ENCODE results near the gene PRR7. TPM values are rescaled to one million over a fixed set of nuclear protein-coding genes. Genes with fewer than 3 reads are reported as not detected.
A peak's percentile ranks its signal among the peaks of the same experiment; 100 is the strongest.

Gene PRR7
- total RNA-seq, 1 donor from 2014 or later: 18.1 TPM

DNA sequence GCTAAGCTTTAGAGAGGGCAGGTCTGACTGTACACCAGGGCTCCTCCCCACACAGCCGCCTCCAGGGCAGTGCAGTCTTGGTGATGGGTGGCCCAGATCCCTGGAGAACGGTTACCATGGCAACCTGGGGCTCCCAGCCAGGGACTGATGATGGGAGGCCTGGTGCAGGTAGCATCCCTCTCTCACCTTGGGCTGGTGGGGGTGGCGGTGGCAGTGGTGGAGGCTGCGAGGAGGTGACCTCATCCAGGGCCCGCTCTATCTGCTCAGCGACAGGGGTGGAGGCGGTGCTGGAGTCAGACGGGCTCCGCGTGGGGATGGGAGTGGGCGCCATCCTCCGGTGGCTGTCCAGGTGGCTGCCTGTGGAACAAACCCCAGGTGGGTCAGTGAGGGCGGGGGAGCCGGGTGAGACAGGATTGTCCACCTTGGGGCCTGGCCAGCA is 12.3 kb downstream of the PRR7 start:
- DNase-seq (ENCODE audit: low spot score in 2 of 2): no peak
- peaks cover 18 to 20% of the 10 kb centered on the region in 2 donors for H3K4me1 ChIP-seq
- intact Hi-C loops (cut with DNase I): loop anchor here (10.0 kb wide), 1 partner anchor 344 kb away; no protein-coding TSS in a partner anchor

GRCh38 chr5:177459357-177459756 is 12.7 kb downstream of the PRR7 start:
- no peak overlapping the region for H3K4me3 ChIP-seq
- no peaks in the 10 kb centered on the region for H3K27me3 ChIP-seq
- H3K36me3 ChIP-seq: peaks cover 14 to 29% of the 10 kb centered on the region in 2 donors
- DNase-seq (ENCODE audit: low spot score in 2 of 2): no peak
- H3K9me3 ChIP-seq: no peaks in the 10 kb centered on the region
- no peak for TF ChIP-seq CTCF (IDR thresholded peaks at IDR 0.05)
- intact Hi-C loops (cut with DNase I): loop anchor here (10.0 kb wide), 1 partner anchor 345 kb away; no protein-coding TSS in a partner anchor
- H3K4me1 ChIP-seq: peaks cover 18% of the 10 kb centered on the region in 2 donors
- H3K27ac ChIP-seq: no peak overlapping the region

More for the DNA sequence above, 12.3 kb downstream of the PRR7 start:
- Histone ChIP-seq H3K4me3 (no peak overlapping the region), H3K9me3 (no peaks in the 10 kb centered on the region), H3K27me3 (no peaks in the 10 kb centered on the region), H3K27ac (no peak overlapping the region), H3K36me3 (peaks cover 14 to 29% of the 10 kb centered on the region in 2 donors)
- no peak for TF ChIP-seq CTCF (IDR thresholded peaks at IDR 0.05)

- intact Hi-C loops (cut with DNase I): loop anchor here (10.0 kb wide), 1 partner anchor 345 kb away; no protein-coding TSS in a partner anchor
- no peak overlapping the region for H3K27ac ChIP-seq
These were observed 13.4 kb downstream of the PRR7 start for GRCh38 chr5:177459819-177460628.

GRCh38 chr5:177462021-177462670 is 15.5 kb downstream of the PRR7 start:
- no peak for TF ChIP-seq CTCF (IDR thresholded peaks at IDR 0.05)
- no peaks in the 10 kb centered on the region for H3K27me3 ChIP-seq
- H3K9me3 ChIP-seq: no peaks in the 10 kb centered on the region
- no peak overlapping the region for H3K4me3 ChIP-seq
- no peak for DNase-seq (ENCODE audit: low spot score in 2 of 2)
- H3K36me3 ChIP-seq: peaks cover 34 to 50% of the 10 kb centered on the region in 2 donors
- peaks cover 2 to 6% of the 10 kb centered on the region in 2 donors for H3K4me1 ChIP-seq
- intact Hi-C loops (cut with DNase I): no loop called here
- H3K27ac ChIP-seq: peak overlapping the region in 1 of 2 donors; percentile 47

More at GRCh38 chr5:177459819-177460628, 13.4 kb downstream of the PRR7 start:
- TF ChIP-seq CTCF (IDR thresholded peaks at IDR 0.05): no peak
- Histone ChIP-seq H3K36me3 (peaks cover 14 to 29% of the 10 kb centered on the region in 2 donors), H3K4me3 (no peak overlapping the region), H3K27me3 (no peaks in the 10 kb centered on the region), H3K4me1 (peaks cover 16 to 17% of the 10 kb centered on the region in 2 donors), H3K9me3 (no peaks in the 10 kb centered on the region)
- no peak for DNase-seq (ENCODE audit: low spot score in 2 of 2)

- peaks cover 7 to 12% of the 10 kb centered on the region in 2 donors for H3K4me1 ChIP-seq
- H3K27me3 ChIP-seq: no peaks in the 10 kb centered on the region
- H3K9me3 ChIP-seq: no peaks in the 10 kb centered on the region
- H3K4me3 ChIP-seq: no peak overlapping the region
- intact Hi-C loops (cut with DNase I): no loop called here
- H3K27ac ChIP-seq: no peak overlapping the region
- TF ChIP-seq CTCF (IDR thresholded peaks at IDR 0.05): no peak
- DNase-seq (ENCODE audit: low spot score in 2 of 2): no peak
- H3K36me3 ChIP-seq: peaks cover 31 to 38% of the 10 kb centered on the region in 2 donors
These were observed 18.4 kb downstream of the PRR7 start for GRCh38 chr5:177465044-177465443.
